ENCODE measurements around the gene FCER1G. TPM values are rescaled to one million over a fixed set of nuclear protein-coding genes. Genes with fewer than 3 reads are reported as not detected.

Gene FCER1G
- total and polyA plus RNA-seq, 4 donors, result 14.5 to 18.7 (median 16.7) TPM

DNA sequence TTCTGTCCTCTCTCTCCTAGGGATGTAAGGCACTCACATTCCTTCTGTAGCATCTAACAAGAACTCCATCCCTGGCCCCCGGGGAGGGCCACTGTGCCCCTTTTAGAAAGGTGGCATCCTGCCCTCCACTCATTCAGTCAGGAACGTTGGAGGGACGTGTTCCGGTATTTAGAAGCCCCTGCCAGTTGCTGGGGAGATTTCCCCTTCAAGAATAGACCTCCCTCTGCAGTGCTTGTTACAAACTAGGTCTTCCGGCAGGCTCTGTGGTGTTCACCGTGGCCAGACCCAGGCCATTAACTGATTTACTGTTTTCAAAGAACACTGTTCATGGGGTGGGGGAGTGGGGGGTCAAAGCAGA lies 44.2 kb downstream of the FCER1G start:
- no peaks in the 10 kb centered on the region for H3K9me3 ChIP-seq (ENCODE audit: control insufficient read depth, insufficient read depth, low read length)
- peak overlapping the region; percentile 56 for H3K4me3 ChIP-seq (ENCODE audit: low read depth, low read length)
- peak in 2 of 6 donors; percentile 10 to 52 for DNase-seq (ENCODE audit: low read depth in 4 of 6, low spot score in 6 of 6)
- no peak overlapping the region for H3K27ac ChIP-seq (ENCODE audit: low read depth, low read length)
- peaks cover 13% of the 10 kb centered on the region for H3K4me1 ChIP-seq (ENCODE audit: control insufficient read depth, insufficient read depth, low read length)
- 0% methylated on average over 3 of the region's 6 CpGs for WGBS (ENCODE audit: insufficient coverage)
- no peaks in the 10 kb centered on the region for H3K36me3 ChIP-seq (ENCODE audit: control insufficient read depth, insufficient read depth, low read length)
- peaks cover 10% of the 10 kb centered on the region for H3K27me3 ChIP-seq (ENCODE audit: control insufficient read depth, insufficient read depth, low read length)

DNA sequence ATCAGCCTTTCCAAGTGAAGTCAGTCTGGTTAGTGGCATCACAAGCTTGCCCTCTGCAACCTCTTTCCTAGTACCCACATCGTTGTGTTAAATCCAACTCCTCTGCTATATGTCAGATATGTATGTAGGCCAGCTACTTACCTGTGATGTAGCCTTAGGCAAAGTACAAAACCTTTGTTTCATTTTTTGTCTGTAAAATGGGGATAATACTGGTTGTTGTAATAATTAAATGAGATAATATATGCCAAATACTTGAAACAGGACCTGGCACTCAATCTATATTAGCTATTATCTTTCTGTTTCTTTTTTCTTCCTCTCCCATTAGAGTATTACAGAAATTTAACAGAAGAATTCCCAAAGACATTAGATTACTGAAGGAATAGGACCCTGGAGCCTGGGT lies 44.7 kb downstream of the FCER1G start:
- Histone ChIP-seq H3K27ac (ENCODE audit: low read depth, low read length) (no peak overlapping the region), H3K4me3 (ENCODE audit: low read depth, low read length) (peak overlapping the region; percentile 56), H3K27me3 (ENCODE audit: control insufficient read depth, insufficient read depth, low read length) (peaks cover 10% of the 10 kb centered on the region), H3K4me1 (ENCODE audit: control insufficient read depth, insufficient read depth, low read length) (peaks cover 13% of the 10 kb centered on the region), H3K36me3 (ENCODE audit: control insufficient read depth, insufficient read depth, low read length) (no peaks in the 10 kb centered on the region), H3K9me3 (ENCODE audit: control insufficient read depth, insufficient read depth, low read length) (no peaks in the 10 kb centered on the region)
- no peak for DNase-seq (ENCODE audit: low read depth in 4 of 6, low spot score in 6 of 6)
- no CpG with 5 or more reads among the region's 1 CpG for WGBS (ENCODE audit: insufficient coverage)

DNA sequence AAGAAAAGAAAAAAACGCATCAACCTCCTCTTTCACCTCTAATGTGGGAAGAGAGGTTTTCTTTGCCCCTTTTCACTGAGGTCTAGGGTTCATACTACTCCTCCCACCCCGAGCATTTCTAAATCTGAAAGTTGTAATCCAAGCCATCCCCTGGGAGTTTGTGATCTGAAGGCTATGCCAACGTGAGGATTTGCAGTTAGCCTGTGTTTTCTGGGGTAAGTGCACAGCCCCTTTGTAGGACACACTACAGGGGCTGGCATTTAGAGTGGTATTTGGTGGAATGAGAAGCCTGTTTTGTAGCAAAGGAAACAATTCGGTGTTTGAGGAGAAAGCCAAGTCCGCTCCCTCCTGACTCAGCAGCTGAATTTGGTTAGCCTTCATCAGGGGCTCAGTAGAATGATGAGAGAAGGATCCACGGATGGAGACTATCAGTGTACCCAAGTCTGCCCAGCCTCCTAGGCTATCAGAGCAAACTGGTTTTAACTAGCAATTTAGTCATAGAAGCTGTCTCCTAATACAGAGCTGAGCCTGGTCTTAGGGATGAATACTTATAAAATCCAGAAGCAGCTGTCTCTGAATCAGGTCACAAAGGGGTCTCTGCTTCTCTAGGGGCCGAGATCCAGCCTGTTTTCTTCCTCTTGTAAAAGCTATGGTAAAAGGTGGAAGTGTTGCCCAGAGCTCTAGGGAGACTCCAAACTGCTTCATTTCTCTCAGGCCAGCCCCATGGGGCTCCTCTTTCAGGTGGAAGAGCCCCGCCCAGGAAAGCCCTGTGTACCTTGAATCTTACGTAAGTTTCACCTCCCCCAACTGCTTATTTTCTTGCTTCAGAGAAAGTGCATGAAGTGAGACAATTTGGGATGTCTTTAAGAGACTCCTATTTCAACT lies 45.5 kb downstream of the FCER1G start:
- WGBS (ENCODE audit: insufficient coverage), result 40% methylated on average over 3 of the region's 9 CpGs
- H3K4me1 ChIP-seq (ENCODE audit: control insufficient read depth, insufficient read depth, low read length), result peaks cover 13% of the 10 kb centered on the region
- H3K4me3 ChIP-seq (ENCODE audit: low read depth, low read length), result no peak overlapping the region
- H3K9me3 ChIP-seq (ENCODE audit: control insufficient read depth, insufficient read depth, low read length), result no peaks in the 10 kb centered on the region
- no peak overlapping the region for H3K27ac ChIP-seq (ENCODE audit: low read depth, low read length)
- H3K27me3 ChIP-seq (ENCODE audit: control insufficient read depth, insufficient read depth, low read length), result peaks cover 10% of the 10 kb centered on the region
- DNase-seq (ENCODE audit: low read depth in 4 of 6, low spot score in 6 of 6), result peak in 1 of 6 donors; percentile 17
- H3K36me3 ChIP-seq (ENCODE audit: control insufficient read depth, insufficient read depth, low read length), result no peaks in the 10 kb centered on the region

DNA sequence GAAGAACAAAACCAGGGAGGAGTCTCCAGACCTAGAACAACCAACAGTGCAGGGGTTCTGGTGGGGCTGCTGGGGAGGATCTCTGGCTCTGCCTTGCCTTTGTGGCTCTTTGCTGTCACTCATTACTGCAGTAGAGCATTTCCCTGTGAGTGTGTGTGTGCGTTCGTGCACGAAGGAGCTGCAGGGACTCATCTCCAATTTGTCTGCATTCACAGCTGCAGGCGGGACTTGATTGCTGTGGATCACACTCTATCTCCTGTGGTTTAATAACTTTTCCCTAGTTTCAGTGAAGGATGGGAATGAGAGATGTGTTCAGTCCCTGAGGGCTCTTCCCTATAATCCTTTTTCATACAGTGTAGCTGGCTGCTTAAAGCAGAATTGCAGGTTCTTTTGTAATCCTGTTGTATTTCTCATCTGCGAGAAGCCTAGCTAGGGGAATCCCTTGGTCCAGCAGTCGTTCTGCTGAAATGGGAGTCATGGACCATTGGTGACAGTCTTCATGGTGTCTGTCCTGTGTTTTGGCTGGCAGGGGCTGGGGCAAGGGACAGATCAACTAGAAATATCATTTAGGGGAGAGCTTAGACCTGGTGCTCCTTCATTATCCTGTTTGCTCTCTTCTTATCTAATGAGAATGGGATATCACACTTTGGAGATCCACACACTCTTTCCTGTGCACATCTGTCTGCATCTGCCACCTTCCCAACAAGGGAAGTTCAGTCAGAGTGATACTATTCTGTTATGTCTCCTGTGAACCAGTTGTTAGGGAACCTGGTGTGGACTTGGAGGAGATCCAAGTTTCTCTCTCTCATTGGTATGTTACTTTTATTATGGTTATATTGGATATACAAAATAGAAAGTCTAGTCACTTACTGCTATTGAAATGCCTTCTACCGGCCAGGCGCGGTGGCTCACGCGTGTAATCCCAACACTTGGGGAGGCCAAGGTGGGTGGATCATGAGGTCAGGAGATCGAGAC lies 46.5 kb downstream of the FCER1G start:
- peak in 3 of 6 donors; percentile 10 to 91 (median 35) for DNase-seq (ENCODE audit: low read depth in 4 of 6, low spot score in 6 of 6)
- peaks cover 13% of the 10 kb centered on the region for H3K4me1 ChIP-seq (ENCODE audit: control insufficient read depth, insufficient read depth, low read length)
- WGBS (ENCODE audit: insufficient coverage), result 84% methylated on average over 7 of the region's 12 CpGs
- H3K9me3 ChIP-seq (ENCODE audit: control insufficient read depth, insufficient read depth, low read length), result no peaks in the 10 kb centered on the region
- H3K27ac ChIP-seq (ENCODE audit: low read depth, low read length), result no peak overlapping the region
- peak overlapping the region; percentile 0 for H3K4me3 ChIP-seq (ENCODE audit: low read depth, low read length)
- no peaks in the 10 kb centered on the region for H3K36me3 ChIP-seq (ENCODE audit: control insufficient read depth, insufficient read depth, low read length)
- H3K27me3 ChIP-seq (ENCODE audit: control insufficient read depth, insufficient read depth, low read length), result peaks cover 10% of the 10 kb centered on the region

DNA sequence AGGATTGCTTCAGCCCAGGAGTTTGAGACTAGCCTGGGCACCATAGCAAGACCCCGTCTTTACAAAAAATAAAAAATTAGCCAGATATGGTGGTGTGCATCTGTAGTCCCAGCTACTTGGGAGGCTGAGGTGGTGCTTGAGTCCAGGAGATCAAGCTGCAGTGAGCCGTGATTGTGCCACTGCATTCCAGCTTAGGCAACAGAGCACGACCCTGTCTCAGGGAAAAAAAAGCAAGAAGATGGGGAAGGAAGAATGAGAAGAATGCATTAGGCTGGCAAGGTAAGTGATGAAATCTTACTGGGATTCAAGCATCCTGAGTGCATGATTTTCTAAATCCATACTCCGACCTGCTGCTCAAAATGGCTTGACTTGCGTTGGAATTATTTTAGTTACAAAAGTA lies 50.2 kb downstream of the FCER1G start:
- Histone ChIP-seq H3K4me1 (ENCODE audit: control insufficient read depth, insufficient read depth, low read length) (peaks cover 8% of the 10 kb centered on the region), H3K36me3 (ENCODE audit: control insufficient read depth, insufficient read depth, low read length) (no peaks in the 10 kb centered on the region), H3K9me3 (ENCODE audit: control insufficient read depth, insufficient read depth, low read length) (no peaks in the 10 kb centered on the region), H3K27me3 (ENCODE audit: control insufficient read depth, insufficient read depth, low read length) (no peaks in the 10 kb centered on the region), H3K4me3 (ENCODE audit: low read depth, low read length) (no peak overlapping the region), H3K27ac (ENCODE audit: low read depth, low read length) (no peak overlapping the region)
- DNase-seq (ENCODE audit: low read depth in 4 of 6, low spot score in 6 of 6), result no peak
- WGBS (ENCODE audit: insufficient coverage), result 89% methylated on average over 2 of the region's 5 CpGs

DNA sequence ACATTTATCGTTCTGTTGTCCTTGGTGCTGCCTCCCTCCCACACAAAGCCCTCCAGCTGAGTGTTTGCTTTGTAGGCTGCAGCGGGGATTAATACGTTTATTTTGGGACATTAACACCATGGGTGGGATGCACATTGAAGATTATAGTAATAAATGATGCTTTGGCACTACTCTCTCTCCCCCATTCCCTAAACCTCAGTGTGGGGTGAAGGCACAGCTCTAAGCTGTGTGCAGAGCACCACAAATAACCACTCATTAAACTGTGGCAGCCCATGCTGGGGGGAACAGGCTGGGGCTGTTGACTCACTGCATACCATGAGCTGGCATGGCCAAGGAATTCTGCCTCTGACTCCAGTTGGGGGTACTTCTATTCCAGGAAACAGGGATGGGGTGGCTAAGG lies 51.1 kb downstream of the FCER1G start:
- Histone ChIP-seq H3K4me1 (ENCODE audit: control insufficient read depth, insufficient read depth, low read length) (peaks cover 4% of the 10 kb centered on the region), H3K9me3 (ENCODE audit: control insufficient read depth, insufficient read depth, low read length) (no peaks in the 10 kb centered on the region), H3K27ac (ENCODE audit: low read depth, low read length) (no peak overlapping the region), H3K27me3 (ENCODE audit: control insufficient read depth, insufficient read depth, low read length) (no peaks in the 10 kb centered on the region), H3K4me3 (ENCODE audit: low read depth, low read length) (no peak overlapping the region), H3K36me3 (ENCODE audit: control insufficient read depth, insufficient read depth, low read length) (no peaks in the 10 kb centered on the region)
- WGBS (ENCODE audit: insufficient coverage), result no CpG with 5 or more reads among the region's 3 CpGs
- peak in 1 of 6 donors; percentile 67 for DNase-seq (ENCODE audit: low read depth in 4 of 6, low spot score in 6 of 6)

DNA sequence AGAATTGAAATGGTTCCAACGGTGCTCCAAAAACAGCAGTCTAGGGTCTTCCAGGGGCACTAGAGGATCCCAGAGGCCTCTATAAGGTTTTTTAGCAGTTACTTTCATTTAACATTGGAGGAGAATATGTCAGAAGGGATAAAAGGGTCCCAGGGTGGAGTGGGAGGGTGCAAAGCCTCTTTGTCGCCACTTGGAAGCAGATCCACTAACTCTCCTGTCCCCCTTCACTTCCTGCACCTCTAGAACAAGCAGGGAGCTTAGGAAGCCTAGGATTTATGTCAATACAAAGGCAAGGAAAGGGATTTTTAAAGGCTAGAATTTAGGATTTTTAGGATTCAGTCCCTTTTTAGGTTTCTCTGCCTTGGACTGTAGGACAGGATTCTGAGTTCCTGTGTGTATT lies 51.7 kb downstream of the FCER1G start:
- H3K4me1 ChIP-seq (ENCODE audit: control insufficient read depth, insufficient read depth, low read length), result peaks cover 3% of the 10 kb centered on the region
- no peak overlapping the region for H3K4me3 ChIP-seq (ENCODE audit: low read depth, low read length)
- H3K27ac ChIP-seq (ENCODE audit: low read depth, low read length), result no peak overlapping the region
- no peaks in the 10 kb centered on the region for H3K9me3 ChIP-seq (ENCODE audit: control insufficient read depth, insufficient read depth, low read length)
- peak in 1 of 6 donors; percentile 46 for DNase-seq (ENCODE audit: low read depth in 4 of 6, low spot score in 6 of 6)
- no peaks in the 10 kb centered on the region for H3K27me3 ChIP-seq (ENCODE audit: control insufficient read depth, insufficient read depth, low read length)
- WGBS (ENCODE audit: insufficient coverage), result 20% methylated on average over 1 of the region's 2 CpGs
- no peaks in the 10 kb centered on the region for H3K36me3 ChIP-seq (ENCODE audit: control insufficient read depth, insufficient read depth, low read length)

DNA sequence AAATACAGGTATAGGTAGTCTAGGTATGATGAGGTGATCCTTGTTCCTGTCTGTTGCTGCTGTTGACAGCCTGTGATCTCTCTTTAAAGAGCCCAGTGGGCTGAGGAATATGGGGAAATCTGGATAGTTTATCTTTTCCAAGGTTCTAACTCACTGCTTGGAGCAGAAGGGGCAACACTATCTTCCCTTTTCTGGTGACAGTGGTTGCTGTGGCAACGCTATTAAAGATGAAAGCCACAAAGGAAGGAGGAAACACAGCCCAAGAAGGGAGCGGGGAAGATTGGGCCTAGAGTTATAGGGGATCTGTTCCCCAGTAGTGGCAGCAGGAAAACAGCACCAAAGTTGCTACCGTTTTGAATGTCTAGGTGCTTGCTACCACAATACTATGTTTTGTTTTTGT lies 52.2 kb downstream of the FCER1G start:
- H3K27me3 ChIP-seq (ENCODE audit: control insufficient read depth, insufficient read depth, low read length), result no peaks in the 10 kb centered on the region
- H3K4me3 ChIP-seq (ENCODE audit: low read depth, low read length), result no peak overlapping the region
- H3K36me3 ChIP-seq (ENCODE audit: control insufficient read depth, insufficient read depth, low read length), result no peaks in the 10 kb centered on the region
- no peak overlapping the region for H3K27ac ChIP-seq (ENCODE audit: low read depth, low read length)
- WGBS (ENCODE audit: insufficient coverage), result 32% methylated on average over 2 of the region's 3 CpGs
- H3K9me3 ChIP-seq (ENCODE audit: control insufficient read depth, insufficient read depth, low read length), result no peaks in the 10 kb centered on the region
- peaks cover 3% of the 10 kb centered on the region for H3K4me1 ChIP-seq (ENCODE audit: control insufficient read depth, insufficient read depth, low read length)
- peak in 1 of 6 donors; percentile 60 for DNase-seq (ENCODE audit: low read depth in 4 of 6, low spot score in 6 of 6)

Data from spinal cord (tissue), 10 donors.